DOHH2 (cell line): Measurements from ENCODE around the gene MARCHF10.

Experiments
- H3F3A ChIP-seq: fragments of 200-600 bp; sonication (generic), shearing (Covaris generic); 2 replicates; pipeline ENCODE4 v1.6.0; 2016; ENCODE audit warnings: antibody characterized with exemption, mild to moderate bottlenecking; ENCODE audit not compliant: control insufficient read depth, insufficient read depth
- H3K27ac ChIP-seq: fragments of 200-600 bp; sonication (generic); 2 replicates; pipeline ENCODE4 v1.5.1; 2014; ENCODE audit warnings: low read depth, mild to moderate bottlenecking, low read length, moderate library complexity
- H3K27me3 ChIP-seq: fragments of 200-600 bp; sonication (generic); 2 replicates; pipeline ENCODE4 v1.6.1; 2014; ENCODE audit warnings: mild to moderate bottlenecking, low read length, mixed read lengths; ENCODE audit not compliant: control insufficient read depth
- H3K36me3 ChIP-seq: fragments of 200-600 bp; sonication (generic); 2 replicates; pipeline ENCODE4 v1.6.1; 2014; ENCODE audit warnings: mild to moderate bottlenecking, low read length, moderate library complexity, mixed read lengths; ENCODE audit not compliant: control insufficient read depth
- H3K4me1 ChIP-seq: fragments of 200-600 bp; sonication (generic); 2 replicates; pipeline ENCODE4 v1.6.1; 2014; ENCODE audit warnings: mild to moderate bottlenecking, low read length, mixed read lengths; ENCODE audit not compliant: control insufficient read depth
- H3K4me2 ChIP-seq: fragments of 200-600 bp; sonication (generic); 2 replicates; pipeline ENCODE4 v1.6.0; 2014; ENCODE audit warnings: mild to moderate bottlenecking, low read length, moderate library complexity
- H3K4me3 ChIP-seq: fragments of 200-600 bp; sonication (generic); 2 replicates; pipeline ENCODE4 v1.5.1; 2014; ENCODE audit warnings: mild to moderate bottlenecking, low read length, mixed read lengths
- H3K79me2 ChIP-seq: fragments of 200-600 bp; sonication (generic); 2 replicates; pipeline ENCODE4 v1.6.1; 2014; ENCODE audit warnings: mild to moderate bottlenecking, low read length, mixed read lengths; ENCODE audit not compliant: control insufficient read depth
- H3K9me2 ChIP-seq: fragments of 200-600 bp; sonication (generic); replicated peaks from 2 replicates; pipeline ENCODE4 v1.6.1; 2014; ENCODE audit warnings: mild to moderate bottlenecking, low read length, mixed read lengths; ENCODE audit not compliant: control insufficient read depth
- H3K9me3 ChIP-seq: fragments of 200-600 bp; sonication (generic); 2 replicates; pipeline ENCODE4 v1.6.1; 2014; ENCODE audit warnings: antibody characterized with exemption, low read length, mixed read lengths; ENCODE audit not compliant: control insufficient read depth, insufficient read depth
- H4K20me1 ChIP-seq: fragments of 200-600 bp; sonication (generic); 2 replicates; pipeline ENCODE4 v1.6.0; 2014; ENCODE audit warnings: low read depth, mild to moderate bottlenecking, antibody characterized with exemption, low read length, moderate library complexity; ENCODE audit not compliant: control insufficient read depth, insufficient read depth
- EZH2phosphoT487 ChIP-seq: fragments of 200-600 bp; sonication (generic); IDR thresholded peaks from 2 replicates; pipeline ENCODE4 v1.6.1; 2017; ENCODE audit warnings: borderline replicate concordance, mild to moderate bottlenecking, antibody characterized with exemption, low read length, moderate library complexity, mixed read lengths
- TF ChIP-seq, protein P1 (sequence below): fragments of 200-600 bp; sonication (generic); IDR thresholded peaks from one replicate; pipeline ENCODE4 v1.5.1; 2014; ENCODE audit warnings: antibody characterized with exemption, mild to moderate bottlenecking, low read depth, low read length; ENCODE audit not compliant: poor library complexity, severe bottlenecking

The MARCHF10 gene

DNA sequence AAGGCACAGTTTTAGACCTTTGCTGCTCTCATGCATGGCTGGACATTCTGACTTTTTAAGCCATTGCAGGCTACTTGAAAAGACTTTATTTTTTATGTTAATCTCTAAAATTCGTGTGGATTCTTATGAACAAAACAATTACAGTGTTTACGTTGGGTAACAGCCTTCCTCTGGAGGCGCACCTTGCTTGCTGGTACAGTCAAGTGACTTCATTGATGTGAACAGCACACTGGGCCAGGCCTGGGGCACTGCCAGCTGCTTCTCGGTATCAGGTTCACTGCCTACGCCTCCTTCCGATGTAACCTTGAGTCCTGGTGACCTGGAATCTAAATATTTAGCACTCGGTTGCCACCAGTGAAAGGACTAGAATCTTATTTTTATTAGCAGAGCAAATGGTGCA is 27.8 kb downstream of the MARCHF10 start:
- H3K4me2 ChIP-seq: no peak overlapping the region
- no peaks in the 10 kb centered on the region for H3K36me3 ChIP-seq
- no peaks in the 10 kb centered on the region for H3K79me2 ChIP-seq
- H3F3A ChIP-seq: no peaks in the 10 kb centered on the region
- no peaks in the 10 kb centered on the region for H3K4me1 ChIP-seq
- H3K4me3 ChIP-seq: no peak overlapping the region
- H3K27me3 ChIP-seq: no peaks in the 10 kb centered on the region
- TF ChIP-seq EZH2phosphoT487: no peak
- TF ChIP-seq, protein P1, sequence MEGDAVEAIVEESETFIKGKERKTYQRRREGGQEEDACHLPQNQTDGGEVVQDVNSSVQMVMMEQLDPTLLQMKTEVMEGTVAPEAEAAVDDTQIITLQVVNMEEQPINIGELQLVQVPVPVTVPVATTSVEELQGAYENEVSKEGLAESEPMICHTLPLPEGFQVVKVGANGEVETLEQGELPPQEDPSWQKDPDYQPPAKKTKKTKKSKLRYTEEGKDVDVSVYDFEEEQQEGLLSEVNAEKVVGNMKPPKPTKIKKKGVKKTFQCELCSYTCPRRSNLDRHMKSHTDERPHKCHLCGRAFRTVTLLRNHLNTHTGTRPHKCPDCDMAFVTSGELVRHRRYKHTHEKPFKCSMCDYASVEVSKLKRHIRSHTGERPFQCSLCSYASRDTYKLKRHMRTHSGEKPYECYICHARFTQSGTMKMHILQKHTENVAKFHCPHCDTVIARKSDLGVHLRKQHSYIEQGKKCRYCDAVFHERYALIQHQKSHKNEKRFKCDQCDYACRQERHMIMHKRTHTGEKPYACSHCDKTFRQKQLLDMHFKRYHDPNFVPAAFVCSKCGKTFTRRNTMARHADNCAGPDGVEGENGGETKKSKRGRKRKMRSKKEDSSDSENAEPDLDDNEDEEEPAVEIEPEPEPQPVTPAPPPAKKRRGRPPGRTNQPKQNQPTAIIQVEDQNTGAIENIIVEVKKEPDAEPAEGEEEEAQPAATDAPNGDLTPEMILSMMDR: no peak
- H3K27ac ChIP-seq: no peak overlapping the region
- H4K20me1 ChIP-seq: no peaks in the 10 kb centered on the region
- H3K9me2 ChIP-seq: no peaks in the 10 kb centered on the region
- H3K9me3 ChIP-seq: no peaks in the 10 kb centered on the region; the same call in 1 of the 2 replicates

DNA sequence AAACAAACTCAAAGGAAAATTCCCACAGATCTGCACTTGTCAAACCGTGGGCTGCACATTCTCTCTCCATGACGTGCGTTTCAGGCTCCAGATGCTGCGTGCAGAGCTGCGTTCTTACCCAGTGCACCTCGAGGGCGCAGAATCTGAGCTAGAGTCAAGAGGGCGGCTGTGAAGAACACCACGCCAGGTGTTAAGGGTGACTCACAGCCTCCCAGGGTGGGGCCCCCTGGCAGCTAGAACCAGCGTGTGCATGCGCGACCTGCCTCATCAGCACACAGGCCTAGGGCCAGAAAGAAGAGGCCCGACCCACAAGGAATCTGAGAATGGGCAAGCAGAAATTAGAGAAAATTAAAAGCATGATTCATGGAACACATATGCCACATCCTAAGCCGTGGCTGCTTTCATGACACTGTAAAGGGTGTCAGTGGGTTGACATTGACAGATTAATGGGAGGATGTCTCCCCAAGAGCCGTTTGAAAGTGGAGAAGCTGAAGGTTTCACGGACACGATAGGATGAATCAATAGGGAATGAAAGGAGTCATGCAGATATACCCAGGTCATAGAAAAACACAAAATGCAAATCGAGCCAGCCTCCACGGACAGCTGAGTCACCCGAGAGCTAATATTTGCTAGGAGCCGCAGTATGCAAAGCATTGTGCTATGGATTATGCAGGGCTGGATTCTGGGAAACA is 29.0 kb downstream of the MARCHF10 start:
- no peaks in the 10 kb centered on the region for H3K36me3 ChIP-seq
- H3F3A ChIP-seq: no peaks in the 10 kb centered on the region
- no peaks in the 10 kb centered on the region for H3K9me2 ChIP-seq
- no peaks in the 10 kb centered on the region for H4K20me1 ChIP-seq
- TF ChIP-seq EZH2phosphoT487: no peak
- TF ChIP-seq, protein P1: no peak
- H3K27ac ChIP-seq: no peak overlapping the region
- no peaks in the 10 kb centered on the region for H3K4me1 ChIP-seq
- H3K4me3 ChIP-seq: no peak overlapping the region
- no peaks in the 10 kb centered on the region for H3K79me2 ChIP-seq
- H3K9me3 ChIP-seq: no peaks in the 10 kb centered on the region; the same call in 1 of the 2 replicates
- no peak overlapping the region for H3K4me2 ChIP-seq
- no peaks in the 10 kb centered on the region for H3K27me3 ChIP-seq

DNA sequence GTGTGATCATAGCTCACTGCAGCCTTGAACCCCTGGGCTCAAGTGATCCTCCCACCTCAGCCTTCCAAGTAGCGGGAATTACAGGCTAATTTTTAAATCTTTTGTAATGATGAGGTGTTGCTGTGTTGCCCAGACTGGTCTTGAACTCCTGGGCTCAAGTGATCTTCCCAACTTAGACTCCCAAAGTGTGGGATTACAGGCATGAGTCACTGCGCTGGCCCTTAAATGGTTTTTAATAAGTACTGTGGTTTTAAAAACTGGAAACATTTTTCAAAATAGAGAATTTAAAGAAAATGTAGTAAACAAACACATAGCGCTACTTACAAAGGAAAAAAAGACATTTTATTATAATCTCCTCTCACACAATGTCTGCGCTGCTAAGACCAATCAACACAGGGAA is 32.2 kb downstream of the MARCHF10 start:
- H3F3A ChIP-seq: no peaks in the 10 kb centered on the region
- no peak overlapping the region for H3K4me2 ChIP-seq
- no peaks in the 10 kb centered on the region for H3K27me3 ChIP-seq
- no peaks in the 10 kb centered on the region for H3K36me3 ChIP-seq
- H3K9me3 ChIP-seq: no peaks in the 10 kb centered on the region
- no peaks in the 10 kb centered on the region for H3K79me2 ChIP-seq
- H3K27ac ChIP-seq: no peak overlapping the region
- no peaks in the 10 kb centered on the region for H4K20me1 ChIP-seq
- H3K4me1 ChIP-seq: no peaks in the 10 kb centered on the region
- H3K9me2 ChIP-seq: no peaks in the 10 kb centered on the region
- TF ChIP-seq, protein P1: no peak
- TF ChIP-seq EZH2phosphoT487: no peak
- no peak overlapping the region for H3K4me3 ChIP-seq
